Measurements from ENCODE around the gene CPSF4.

The CPSF4 gene

GRCh38 chr7:99440195-99440594 lies 1.5 kb downstream of the CPSF4 start:
- Histone ChIP-seq H3K9me3 (ENCODE audit: control insufficient read depth, insufficient read depth, low read length) (no peaks in the 10 kb centered on the region), H3K4me2 (ENCODE audit: low read length) (peak overlapping the region; percentile 92), H4K20me1 (ENCODE audit: control insufficient read depth, insufficient read depth, low read depth, low read length) (peaks cover 14% of the 10 kb centered on the region), H3K36me3 (ENCODE audit: control insufficient read depth, low read length) (peaks cover 65% of the 10 kb centered on the region), H3K4me1 (ENCODE audit: control insufficient read depth, low read length) (peaks cover 28% of the 10 kb centered on the region), H3K27ac (ENCODE audit: low read depth, low read length) (no peak overlapping the region), H3K79me2 (ENCODE audit: control insufficient read depth, low read length) (peaks cover 74% of the 10 kb centered on the region), H3K27me3 (ENCODE audit: control insufficient read depth, low read length) (no peaks in the 10 kb centered on the region), H3F3A (ENCODE audit: control insufficient read depth, insufficient read depth) (no peaks in the 10 kb centered on the region), H3K9me2 (replicated peaks; ENCODE audit: control insufficient read depth, low read length) (no peaks in the 10 kb centered on the region), H3K4me3 (ENCODE audit: low read length) (peak overlapping the region; percentile 91)
- no peak for TF ChIP-seq EZH2phosphoT487 (IDR thresholded peaks at IDR 0.05; ENCODE audit: borderline replicate concordance, low read length)
- TF ChIP-seq, protein P1, sequence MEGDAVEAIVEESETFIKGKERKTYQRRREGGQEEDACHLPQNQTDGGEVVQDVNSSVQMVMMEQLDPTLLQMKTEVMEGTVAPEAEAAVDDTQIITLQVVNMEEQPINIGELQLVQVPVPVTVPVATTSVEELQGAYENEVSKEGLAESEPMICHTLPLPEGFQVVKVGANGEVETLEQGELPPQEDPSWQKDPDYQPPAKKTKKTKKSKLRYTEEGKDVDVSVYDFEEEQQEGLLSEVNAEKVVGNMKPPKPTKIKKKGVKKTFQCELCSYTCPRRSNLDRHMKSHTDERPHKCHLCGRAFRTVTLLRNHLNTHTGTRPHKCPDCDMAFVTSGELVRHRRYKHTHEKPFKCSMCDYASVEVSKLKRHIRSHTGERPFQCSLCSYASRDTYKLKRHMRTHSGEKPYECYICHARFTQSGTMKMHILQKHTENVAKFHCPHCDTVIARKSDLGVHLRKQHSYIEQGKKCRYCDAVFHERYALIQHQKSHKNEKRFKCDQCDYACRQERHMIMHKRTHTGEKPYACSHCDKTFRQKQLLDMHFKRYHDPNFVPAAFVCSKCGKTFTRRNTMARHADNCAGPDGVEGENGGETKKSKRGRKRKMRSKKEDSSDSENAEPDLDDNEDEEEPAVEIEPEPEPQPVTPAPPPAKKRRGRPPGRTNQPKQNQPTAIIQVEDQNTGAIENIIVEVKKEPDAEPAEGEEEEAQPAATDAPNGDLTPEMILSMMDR (IDR thresholded peaks at IDR 0.05; ENCODE audit: low read depth, low read length, poor library complexity, severe bottlenecking): no peak

GRCh38 chr7:99446096-99446495 lies 7.4 kb downstream of the CPSF4 start:
- Histone ChIP-seq H3F3A (ENCODE audit: control insufficient read depth, insufficient read depth) (no peaks in the 10 kb centered on the region), H3K27me3 (ENCODE audit: control insufficient read depth, low read length) (no peaks in the 10 kb centered on the region), H3K4me1 (ENCODE audit: control insufficient read depth, low read length) (peaks cover 9% of the 10 kb centered on the region), H3K36me3 (ENCODE audit: control insufficient read depth, low read length) (peaks cover 91% of the 10 kb centered on the region), H3K27ac (ENCODE audit: low read depth, low read length) (no peak overlapping the region), H3K4me2 (ENCODE audit: low read length) (no peak overlapping the region), H3K9me3 (ENCODE audit: control insufficient read depth, insufficient read depth, low read length) (no peaks in the 10 kb centered on the region), H4K20me1 (ENCODE audit: control insufficient read depth, insufficient read depth, low read depth, low read length) (0 out of 2 replicates have a peak, but pooled peaks cover 3% of the 10 kb centered on the region), H3K79me2 (ENCODE audit: control insufficient read depth, low read length) (peaks cover 25% of the 10 kb centered on the region), H3K9me2 (replicated peaks; ENCODE audit: control insufficient read depth, low read length) (no peaks in the 10 kb centered on the region), H3K4me3 (ENCODE audit: low read length) (no peak overlapping the region)
- no peak for TF ChIP-seq EZH2phosphoT487 (IDR thresholded peaks at IDR 0.05; ENCODE audit: borderline replicate concordance, low read length)
- TF ChIP-seq, protein P1 (IDR thresholded peaks at IDR 0.05; ENCODE audit: low read depth, low read length, poor library complexity, severe bottlenecking): no peak

- Histone ChIP-seq H3F3A (ENCODE audit: control insufficient read depth, insufficient read depth) (no peaks in the 10 kb centered on the region), H3K4me2 (ENCODE audit: low read length) (no peak overlapping the region), H3K79me2 (ENCODE audit: control insufficient read depth, low read length) (peaks cover 8% of the 10 kb centered on the region), H3K9me2 (replicated peaks; ENCODE audit: control insufficient read depth, low read length) (no peaks in the 10 kb centered on the region), H3K27me3 (ENCODE audit: control insufficient read depth, low read length) (no peaks in the 10 kb centered on the region), H4K20me1 (ENCODE audit: control insufficient read depth, insufficient read depth, low read depth, low read length) (no peaks in the 10 kb centered on the region), H3K4me3 (ENCODE audit: low read length) (no peak overlapping the region), H3K9me3 (ENCODE audit: control insufficient read depth, insufficient read depth, low read length) (no peaks in the 10 kb centered on the region), H3K36me3 (ENCODE audit: control insufficient read depth, low read length) (peaks cover 92% of the 10 kb centered on the region), H3K4me1 (ENCODE audit: control insufficient read depth, low read length) (peaks cover 9% of the 10 kb centered on the region), H3K27ac (ENCODE audit: low read depth, low read length) (no peak overlapping the region)
- TF ChIP-seq, protein P1 (IDR thresholded peaks at IDR 0.05; ENCODE audit: low read depth, low read length, poor library complexity, severe bottlenecking): peak; percentile 52
- TF ChIP-seq EZH2phosphoT487 (IDR thresholded peaks at IDR 0.05; ENCODE audit: borderline replicate concordance, low read length): no peak
These were observed 9.2 kb downstream of the CPSF4 start for GRCh38 chr7:99447943-99448342.

Data from DOHH2 (cell line).